ENCODE measurements around the gene LRRC43. TPM values are rescaled to one million over a fixed set of nuclear protein-coding genes. Genes with fewer than 3 reads are reported as not detected.
"Not testable (repeated sequence)": the region's sequence is repeated elsewhere in the genome, so short reads cannot be mapped to it uniquely, and the experiment has no call there.

The LRRC43 gene
- polyA plus RNA-seq, 3 donors, result 0.22 to 0.33 TPM; not detected in 1

GRCh38 chr12:122185079-122185478, 2.2 kb downstream of the LRRC43 start:
- no peak overlapping the region for H3K27ac ChIP-seq (ENCODE audit: low read depth, low read length)
- 91 to 94% (median 93%) methylated on average over 7 of the region's 7 CpGs for WGBS, 3 donors

DNA sequence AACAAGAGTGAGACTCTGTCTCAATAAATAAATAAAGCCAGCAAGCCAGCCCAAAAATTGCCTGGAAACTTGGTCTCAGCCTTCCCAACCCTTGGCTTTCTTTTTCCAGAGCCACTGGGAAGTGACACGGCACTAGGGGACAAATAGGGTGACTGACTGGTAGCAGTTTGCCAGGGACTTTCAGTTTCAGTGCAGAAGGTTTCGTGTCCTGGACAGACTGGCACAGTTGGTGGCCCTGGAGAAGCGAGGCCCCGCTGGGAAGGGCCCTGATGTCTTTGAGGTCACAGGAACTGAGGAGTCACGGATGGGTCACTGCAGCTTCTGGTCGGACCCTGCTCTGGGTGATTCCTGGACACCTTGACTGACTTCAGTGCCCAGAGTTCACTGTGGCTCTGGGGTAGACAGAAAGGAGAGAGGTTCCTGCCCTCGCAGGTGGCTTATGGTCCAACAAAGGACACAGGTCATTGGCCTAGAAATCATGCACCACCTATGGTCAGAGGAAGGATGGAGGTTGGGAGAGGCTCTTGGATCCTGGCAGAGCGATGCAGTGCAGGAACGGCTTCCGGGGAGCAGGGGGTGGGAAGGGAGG, 2.7 kb downstream of the LRRC43 start:
- no peak overlapping the region for H3K27ac ChIP-seq (ENCODE audit: low read depth, low read length)
- 87 to 90% (median 90%) methylated on average over 10 of the region's 10 CpGs for WGBS, 3 donors

DNA sequence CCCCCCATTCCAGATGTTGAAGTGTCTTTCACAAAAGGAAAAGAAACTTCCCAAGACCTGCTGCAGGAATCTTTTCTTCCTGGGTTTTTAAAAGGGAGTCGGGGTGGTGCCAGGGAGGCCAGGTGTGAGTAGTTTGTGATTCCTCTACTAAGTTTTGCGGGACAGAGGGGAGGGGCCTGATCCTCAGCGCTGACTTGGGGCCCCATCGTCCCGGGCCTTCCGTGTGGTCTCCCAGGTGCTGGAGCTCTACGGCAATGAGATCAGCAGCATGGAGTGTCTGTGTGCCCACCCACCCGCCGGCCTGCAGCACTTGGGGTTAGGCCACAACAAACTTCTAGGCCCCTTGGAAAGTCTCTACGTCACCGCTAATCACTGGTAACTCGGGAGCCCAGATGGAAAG, 4.5 kb downstream of the LRRC43 start:
- no peak overlapping the region for H3K27ac ChIP-seq (ENCODE audit: low read depth, low read length)
- WGBS, 3 donors, result 70 to 80% (median 75%) methylated on average over 12 of the region's 12 CpGs

DNA sequence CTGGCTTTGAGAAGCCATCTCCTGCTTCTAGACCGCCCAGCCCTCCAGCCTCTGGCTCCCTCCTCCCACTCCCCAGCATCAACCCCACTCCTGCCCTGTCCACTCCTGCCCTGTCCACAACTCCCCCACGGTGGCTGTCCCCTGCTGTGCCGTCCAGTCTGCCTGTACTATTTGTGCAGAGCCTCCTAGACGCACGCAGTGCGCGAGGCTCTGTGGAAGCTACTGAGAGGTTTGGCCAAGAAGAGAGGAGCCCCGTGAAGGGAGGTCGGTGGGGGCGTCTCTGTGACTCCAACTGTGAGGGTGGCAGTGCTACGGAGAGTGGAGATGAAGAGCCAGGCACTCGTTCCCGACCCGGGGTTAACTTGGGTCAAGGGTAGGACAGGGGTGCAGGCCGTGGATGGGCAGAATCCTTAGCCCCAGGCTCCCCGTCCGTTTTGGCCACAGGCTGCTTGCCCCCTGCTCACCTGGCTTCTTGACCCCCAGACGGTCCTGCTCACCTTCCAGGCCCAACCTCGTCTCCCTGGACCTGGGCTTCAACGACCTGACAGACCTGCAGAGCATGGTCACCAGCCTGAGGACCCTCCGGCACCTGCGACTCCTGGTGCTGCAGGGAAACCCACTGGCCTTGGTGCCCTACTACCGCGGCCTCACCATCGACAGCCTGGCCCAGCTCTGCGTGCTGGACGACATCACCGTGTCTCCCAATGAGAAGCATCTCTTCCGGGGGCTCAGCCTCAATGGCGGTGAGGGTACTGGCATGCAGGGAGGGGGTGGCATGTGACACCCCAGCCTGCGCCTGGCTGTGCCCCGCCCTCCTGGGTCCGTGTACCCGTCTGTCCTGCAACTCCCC, 6.9 kb downstream of the LRRC43 start:
- WGBS, 3 donors, result 83 to 86% (median 86%) methylated on average over 34 of the region's 34 CpGs
- H3K27ac ChIP-seq (ENCODE audit: low read depth, low read length), result no peak overlapping the region

GRCh38 chr12:122190842-122191668, 8.1 kb downstream of the LRRC43 start:
- H3K27ac ChIP-seq (ENCODE audit: low read depth, low read length), result no peak overlapping the region
- WGBS, 3 donors, result 61 to 70% (median 69%) methylated on average over 18 of the region's 18 CpGs

GRCh38 chr12:122192441-122192840, 9.5 kb downstream of the LRRC43 start:
- WGBS, 3 donors, result 81 to 83% (median 81%) methylated on average over 11 of the region's 11 CpGs
- no peak overlapping the region for H3K27ac ChIP-seq (ENCODE audit: low read depth, low read length)

DNA sequence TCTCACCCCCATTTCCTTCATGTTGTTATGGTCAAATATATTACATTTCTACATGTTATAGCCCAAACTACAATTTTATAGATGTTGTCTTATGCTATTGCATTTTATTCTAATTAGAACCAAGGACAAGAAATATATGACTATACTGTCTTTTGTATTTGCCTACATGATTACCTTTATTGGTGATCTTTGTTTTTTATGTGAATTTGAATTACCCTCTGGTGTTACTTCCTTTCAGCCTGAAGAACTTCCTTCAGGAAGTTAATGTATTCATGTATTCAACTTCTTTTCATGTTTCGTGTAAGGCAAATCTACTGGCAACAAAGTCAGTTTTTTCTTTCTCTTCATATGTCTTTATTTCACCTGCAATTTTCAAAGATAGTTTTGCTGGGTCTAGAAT, 11.9 kb downstream of the LRRC43 start:
- WGBS, 3 donors, result 74 to 82% (median 76%) methylated on average over 1 of the region's 1 CpG
- H3K27ac ChIP-seq (ENCODE audit: low read depth, low read length), result no peak overlapping the region

- no peak overlapping the region for H3K27ac ChIP-seq (ENCODE audit: low read depth, low read length)
- WGBS, 3 donors, result 88 to 93% (median 90%) methylated on average over 4 of the region's 4 CpGs
Observed at GRCh38 chr12:122195405-122195804, 12.5 kb downstream of the LRRC43 start.

- H3K27ac ChIP-seq (ENCODE audit: low read depth, low read length), result no peak overlapping the region
- 44 to 72% (median 57%) methylated on average over 1 of the region's 1 CpG for WGBS, 3 donors
Observed at GRCh38 chr12:122197612-122197966, 14.7 kb downstream of the LRRC43 start.

- WGBS, 3 donors, result 89 to 91% (median 89%) methylated on average over 27 to 29 of the region's 29 CpGs
Observed at GRCh38 chr12:122199484-122200355, 16.8 kb downstream of the LRRC43 start.

DNA sequence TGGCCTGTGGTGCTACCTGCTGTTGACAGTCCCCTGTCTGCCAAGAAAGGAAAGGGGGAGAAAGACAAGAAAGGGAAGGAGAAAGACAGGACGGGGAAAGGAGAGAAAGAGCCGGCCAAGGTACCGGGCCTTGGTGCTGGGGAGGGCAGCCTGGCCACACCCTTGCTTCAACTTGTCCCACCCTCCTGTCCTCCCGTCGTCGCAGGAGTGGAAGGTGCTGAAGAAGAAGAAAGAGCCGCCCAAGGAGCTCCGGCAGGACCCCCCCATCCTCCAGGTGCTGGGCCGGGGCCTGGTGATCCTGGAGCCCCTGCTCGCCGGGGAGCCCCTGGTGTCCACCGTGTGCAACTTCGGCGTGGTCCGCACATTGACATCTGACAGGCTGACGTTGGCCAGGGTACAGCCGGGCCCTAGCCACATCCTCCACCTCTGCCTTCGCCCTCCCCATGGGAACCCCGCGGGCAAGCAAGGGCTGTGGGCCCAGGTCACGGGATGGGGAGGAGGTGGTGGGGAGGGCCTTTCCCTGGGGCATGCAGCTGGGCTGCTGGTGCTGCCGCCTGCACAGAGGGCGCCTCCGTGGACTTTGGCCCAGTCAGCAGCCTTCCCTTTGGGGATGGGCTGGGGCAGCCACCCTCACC, 17.7 kb downstream of the LRRC43 start:
- WGBS, 3 donors, result 60 to 72% (median 65%) methylated on average over 24 of the region's 24 CpGs
- H3K27ac ChIP-seq (ENCODE audit: low read depth, low read length), result no peak overlapping the region

More at GRCh38 chr12:122199484-122200355, 16.8 kb downstream of the LRRC43 start:
- no peak overlapping the region for H3K27ac ChIP-seq (ENCODE audit: low read depth, low read length)

DNA sequence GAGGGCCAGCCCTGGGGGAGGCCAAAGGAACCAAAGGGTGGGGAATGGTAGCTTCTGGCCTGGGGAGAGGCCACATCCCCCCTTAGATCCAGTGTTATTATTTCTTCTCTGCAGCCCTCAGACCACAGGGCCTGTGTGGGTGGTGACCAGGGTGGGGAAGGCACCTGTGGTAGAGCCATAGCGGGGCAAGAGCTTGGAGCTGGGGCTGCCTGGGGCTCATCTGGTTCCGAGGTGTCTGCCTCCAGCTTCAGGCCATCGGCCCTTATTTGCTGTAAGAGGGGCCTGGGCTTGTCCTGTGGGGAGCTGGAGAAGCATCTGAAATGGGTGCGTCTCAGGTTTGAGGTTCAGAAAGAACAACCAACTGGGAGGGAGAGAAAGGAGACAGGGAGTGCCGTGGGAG, 18.5 kb downstream of the LRRC43 start:
- 92 to 95% (median 93%) methylated on average over 5 of the region's 5 CpGs for WGBS, 3 donors
- H3K27ac ChIP-seq (ENCODE audit: low read depth, low read length), result no peak overlapping the region

DNA sequence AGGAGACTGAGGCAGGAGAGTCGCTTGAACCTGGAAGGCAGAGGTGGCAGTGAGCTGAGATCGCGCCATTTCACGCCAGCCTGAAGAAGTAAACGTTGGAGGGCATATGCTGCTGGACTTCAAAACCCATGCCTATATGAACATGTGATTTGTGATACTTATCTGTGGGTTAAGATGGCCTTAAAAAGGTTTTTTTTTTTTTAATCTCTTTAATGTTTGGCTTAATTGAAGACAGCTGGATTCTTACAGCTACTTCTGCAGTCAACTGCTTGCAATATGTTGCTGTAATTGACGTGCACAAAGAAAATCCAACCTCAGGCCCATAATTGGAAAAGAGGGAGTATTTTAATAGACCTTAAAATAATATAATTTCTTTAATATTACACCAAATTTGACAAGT, 19.1 kb downstream of the LRRC43 start:
- 96 to 97% (median 96%) methylated on average over 6 of the region's 6 CpGs for WGBS, 3 donors
- no peak overlapping the region for H3K27ac ChIP-seq (ENCODE audit: low read depth, low read length)

DNA sequence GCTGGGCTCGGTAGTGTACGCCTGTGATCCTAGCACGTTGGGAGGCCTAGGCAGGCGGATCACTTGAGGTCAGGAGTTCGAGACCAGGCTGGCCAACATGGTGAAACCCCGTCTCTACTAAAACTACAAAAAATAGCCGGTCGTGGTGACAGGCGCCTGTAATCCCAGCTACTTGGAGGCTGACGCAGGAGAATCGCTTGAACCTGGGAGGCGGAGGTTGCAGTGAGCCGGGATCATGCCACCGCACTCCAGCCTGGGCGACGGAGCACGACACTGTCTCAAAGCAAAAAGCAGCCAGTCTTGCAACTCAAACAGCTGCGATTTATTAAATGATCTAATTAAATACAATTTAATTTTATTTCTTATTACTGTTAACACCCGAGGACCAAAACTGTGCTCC, 19.9 kb downstream of the LRRC43 start:
- H3K27ac ChIP-seq (ENCODE audit: low read depth, low read length), result not testable (repeated sequence)
- WGBS, 3 donors, result 62 to 67% (median 63%) methylated on average over 19 of the region's 19 CpGs

DNA sequence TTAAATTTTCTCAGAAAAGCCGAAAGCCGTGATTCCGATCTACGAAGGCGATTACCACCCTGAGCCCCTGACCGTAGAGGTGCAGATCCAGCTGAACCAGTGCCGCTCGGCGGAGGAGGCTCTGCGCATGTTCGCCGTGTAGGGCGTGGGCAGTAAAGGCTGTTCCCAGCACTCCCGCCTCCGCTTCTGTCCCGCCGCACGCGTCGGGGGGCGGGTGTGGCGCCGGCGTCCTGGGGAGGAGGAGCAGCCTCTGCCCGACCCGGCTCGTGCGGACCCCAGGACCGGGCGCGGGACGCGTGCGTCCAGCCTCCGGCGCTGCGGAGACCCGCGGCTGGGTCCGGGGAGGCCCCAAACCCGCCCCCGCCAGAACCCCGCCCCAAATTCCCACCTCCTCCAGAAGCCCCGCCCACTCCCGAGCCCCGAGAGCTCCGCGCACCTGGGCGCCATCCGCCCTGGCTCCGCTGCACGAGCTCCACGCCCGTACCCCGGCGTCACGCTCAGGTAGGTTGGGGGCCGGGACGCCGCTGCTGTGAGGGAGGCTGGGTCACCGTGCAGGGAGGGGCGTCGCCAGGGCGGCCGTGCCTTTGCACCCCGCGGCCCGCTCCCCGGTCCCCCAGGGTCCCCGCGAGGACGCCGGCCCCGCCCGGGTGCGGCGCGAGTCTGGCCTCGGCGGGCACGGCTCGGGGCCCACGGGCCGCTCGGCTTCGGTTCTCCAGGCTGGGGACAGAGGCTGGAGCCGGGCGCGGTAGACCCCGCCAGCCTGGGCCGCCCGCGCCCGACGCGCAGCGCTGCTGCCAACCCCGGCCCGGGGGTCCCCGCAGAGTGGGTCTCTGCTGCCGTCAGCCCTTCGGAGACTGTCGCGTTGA, 20.6 kb downstream of the LRRC43 start, which contains the start of gene B3GNT4:
TSS of gene B3GNT4 (plus strand) at position 409 of the 866 bp plus-strand sequence. CDS start 910 bp downstream, outside the sequence.
- no peak within 1 kb of the TSS for H3K27ac ChIP-seq (ENCODE audit: low read depth, low read length)
- 0 to 1% (median 1%) methylated on average over 78 to 104 of the region's 104 CpGs for WGBS, 3 donors

DNA sequence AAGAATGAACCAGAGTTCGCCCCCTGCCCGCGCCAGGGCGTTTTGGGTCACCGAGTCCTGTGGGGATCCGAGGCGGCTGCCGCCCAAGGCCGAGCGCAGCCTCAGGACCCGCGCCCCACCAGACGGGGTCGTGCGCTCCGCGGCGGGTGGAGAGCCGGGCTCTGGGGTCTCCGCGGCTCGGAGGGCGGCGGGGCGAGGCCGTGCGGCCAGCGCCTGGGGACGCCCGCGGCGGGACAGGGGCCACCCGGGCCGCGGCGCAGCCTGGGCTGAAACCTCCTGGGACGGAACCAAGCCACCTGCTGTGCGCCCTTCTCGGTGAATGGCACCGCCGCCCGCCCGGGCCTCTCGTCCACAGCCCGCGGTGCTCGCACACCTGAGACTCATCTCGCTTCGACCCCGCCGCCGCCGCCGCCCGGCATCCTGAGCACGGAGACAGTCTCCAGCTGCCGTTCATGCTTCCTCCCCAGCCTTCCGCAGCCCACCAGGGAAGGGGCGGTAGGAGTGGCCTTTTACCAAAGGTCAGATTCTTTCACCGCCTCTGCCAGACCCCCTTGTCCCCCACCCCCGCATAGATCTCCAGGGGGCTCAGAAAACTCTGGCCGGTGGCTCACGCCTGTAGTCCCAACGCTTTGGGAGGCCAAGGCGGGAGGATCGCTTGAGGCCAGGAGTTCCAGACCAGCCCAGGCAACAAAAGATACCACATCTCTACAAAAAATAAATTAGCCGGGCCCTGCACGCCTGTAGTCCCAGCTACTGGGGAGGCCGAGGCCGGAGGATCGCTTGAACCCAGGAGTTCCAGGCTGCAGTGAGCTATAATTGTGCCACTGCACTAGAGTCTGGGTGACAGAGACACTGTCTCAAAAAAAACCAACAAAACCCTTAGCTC, 21.5 kb downstream of the LRRC43 start:
- no peak overlapping the region for H3K27ac ChIP-seq (ENCODE audit: low read depth, low read length)
- 11 to 13% (median 11%) methylated on average over 60 to 71 of the region's 71 CpGs for WGBS, 3 donors

All from adipose tissue (tissue), 3 donors.